CD8-positive, alpha-beta memory T cell (primary cell): ENCODE data around the gene RAPGEF1. TPM values are rescaled to one million over a fixed set of nuclear protein-coding genes. Genes with fewer than 3 reads are reported as not detected.

ENCODE experiments used
- CTCF ChIA-PET: fragments of 350-600 bp; sonication (Branson Sonifier 250); formaldehyde crosslinking; loops from one replicate; lab custom pipeline; 2021; ENCODE audit warnings: antibody characterized with exemption; lab: Charles Lee
- POLR2A ChIA-PET: fragments of 350-600 bp; sonication (Branson Sonifier 250); formaldehyde crosslinking; loops from one replicate; lab custom pipeline; 2021; ENCODE audit warnings: antibody characterized with exemption; lab: Charles Lee
- DNase-seq, 5 donors: peaks; one replicate each; pipeline versions ENCODE4 v3.0.0 to v3.0.0-alpha.2; 2020 to 2022; ENCODE audit warnings: mixed read lengths in 1 of 5
- H3K27ac ChIP-seq: one replicate; pipeline ENCODE4 v1.7.0; 2013; ENCODE audit warnings: low read depth, mild to moderate bottlenecking, low read length, moderate library complexity
- H3K27me3 ChIP-seq: 2 replicates; pipeline ENCODE4 v1.7.0; 2013; ENCODE audit warnings: low read length, mild to moderate bottlenecking; ENCODE audit not compliant: insufficient read depth, poor library complexity, severe bottlenecking
- H3K36me3 ChIP-seq: 2 replicates; pipeline ENCODE4 v1.7.0; 2013; ENCODE audit warnings: mild to moderate bottlenecking, low read length, moderate library complexity; ENCODE audit not compliant: insufficient read depth
- H3K4me1 ChIP-seq: 2 replicates; pipeline ENCODE4 v1.7.0; 2013; ENCODE audit warnings: mild to moderate bottlenecking, low read length, moderate library complexity; ENCODE audit not compliant: insufficient read depth
- H3K4me3 ChIP-seq: 2 replicates; pipeline ENCODE4 v1.7.0; 2013; ENCODE audit warnings: mild to moderate bottlenecking, low read length
- H3K9me3 ChIP-seq: 2 replicates; pipeline ENCODE4 v1.7.0; 2013; ENCODE audit warnings: mild to moderate bottlenecking, low read length
- H3K27ac Mint-ChIP-seq, 8 donors: one replicate each; pipeline ENCODE4 v1.8.0; 2020 to 2021; ENCODE audit warnings: mixed read lengths in 8 of 8, mild to moderate bottlenecking in 6 of 8, inconsistent platforms in 3 of 8, moderate library complexity in 3 of 8
- H3K27me3 Mint-ChIP-seq, 2 donors: one replicate each; pipeline ENCODE4 v1.8.0; 2020 to 2021; ENCODE audit warnings: mixed read lengths in 2 of 2, mild to moderate bottlenecking in 1 of 2, moderate library complexity in 1 of 2
- H3K36me3 Mint-ChIP-seq, 3 donors: one replicate each; pipeline ENCODE4 v1.8.0; 2020 to 2021; ENCODE audit warnings: mixed read lengths in 3 of 3, inconsistent platforms in 1 of 3, mild to moderate bottlenecking in 1 of 3
- H3K4me1 Mint-ChIP-seq, 3 donors: one replicate each; pipeline ENCODE4 v1.8.0; 2020 to 2021; ENCODE audit warnings: mixed read lengths in 3 of 3, inconsistent platforms in 1 of 3, mild to moderate bottlenecking in 1 of 3
- H3K4me3 Mint-ChIP-seq, 7 donors: one replicate each; pipeline ENCODE4 v1.8.0; 2020 to 2021; ENCODE audit warnings: mixed read lengths in 7 of 7, mild to moderate bottlenecking in 6 of 7, moderate library complexity in 4 of 7, inconsistent platforms in 2 of 7
- H3K9me3 Mint-ChIP-seq, 5 donors: one replicate each; pipeline ENCODE4 v1.8.0; 2020 to 2022; ENCODE audit warnings: mixed read lengths in 5 of 5, mild to moderate bottlenecking in 3 of 5, moderate library complexity in 2 of 5, inconsistent platforms in 1 of 5
- polyA plus RNA-seq: library from polyadenylated mRNA; unstranded; fragments of 300-500 nt; fragmentation: Illumina TruSeq; gene quantifications from one replicate; pipeline ENCODE4 v1.2.3, GENCODE V29; 2021
- total RNA-seq, 2 experiments: library from RNA; stranded (reverse); gene quantifications; one replicate each; pipeline ENCODE4 v1.2.3, GENCODE V29; 2021

RAPGEF1 gene
- total and polyA plus RNA-seq, 3 experiments from 2014 or later: 20.1 to 148 (median 145) TPM

DNA sequence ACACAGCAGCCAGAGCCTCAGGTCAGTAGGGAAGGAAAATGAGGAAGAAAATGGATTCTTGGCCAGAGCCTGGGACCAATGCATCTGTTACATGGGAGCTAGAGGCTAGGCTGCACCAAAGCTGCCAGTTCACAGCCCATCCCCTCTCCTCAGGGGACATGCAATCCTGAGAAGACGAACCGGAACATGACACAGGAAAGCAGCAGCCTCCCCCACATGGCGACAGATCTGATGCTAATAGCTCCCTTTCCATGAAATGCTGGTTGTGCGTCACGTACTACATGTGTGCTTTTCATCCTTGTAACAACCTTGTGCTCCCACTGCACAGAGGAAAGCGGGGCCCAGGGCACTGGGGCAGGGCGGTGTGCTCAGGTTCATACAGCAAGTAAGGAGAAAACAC, 127.0 kb downstream of the RAPGEF1 start:
- Histone ChIP-seq H3K36me3 (peaks cover 20% of the 10 kb centered on the region), H3K9me3 (no peaks in the 10 kb centered on the region), H3K27me3 (no peaks in the 10 kb centered on the region), H3K4me3 (no peak overlapping the region), H3K4me1 (no peaks in the 10 kb centered on the region), H3K27ac (no peak overlapping the region)
- ChIA-PET POLR2A (interaction anchor here (0.5 kb wide), 1 partner anchor 549 kb away, joined by 3 read pairs; the partner anchor contains the start of gene NTNG2), CTCF (interaction anchor here (0.7 to 1.6 kb wide), 2 partner anchors 10 to 134 kb away, joined by 3 to 4 read pairs; no protein-coding TSS in a partner anchor)
- no peak for DNase-seq
- peaks cover 4 to 96% (median 16%) of the 10 kb centered on the region in 3 donors for H3K36me3 Mint-ChIP-seq
- H3K27me3 Mint-ChIP-seq: no peaks in the 10 kb centered on the region
- H3K4me1 Mint-ChIP-seq: peaks cover 0 to 16% (median 13%) of the 10 kb centered on the region in 3 donors
- peak overlapping the region in 4 of 8 donors; percentile 48 to 74 (median 72) for H3K27ac Mint-ChIP-seq
- no peak overlapping the region for H3K4me3 Mint-ChIP-seq
- H3K9me3 Mint-ChIP-seq: no peaks in the 10 kb centered on the region

DNA sequence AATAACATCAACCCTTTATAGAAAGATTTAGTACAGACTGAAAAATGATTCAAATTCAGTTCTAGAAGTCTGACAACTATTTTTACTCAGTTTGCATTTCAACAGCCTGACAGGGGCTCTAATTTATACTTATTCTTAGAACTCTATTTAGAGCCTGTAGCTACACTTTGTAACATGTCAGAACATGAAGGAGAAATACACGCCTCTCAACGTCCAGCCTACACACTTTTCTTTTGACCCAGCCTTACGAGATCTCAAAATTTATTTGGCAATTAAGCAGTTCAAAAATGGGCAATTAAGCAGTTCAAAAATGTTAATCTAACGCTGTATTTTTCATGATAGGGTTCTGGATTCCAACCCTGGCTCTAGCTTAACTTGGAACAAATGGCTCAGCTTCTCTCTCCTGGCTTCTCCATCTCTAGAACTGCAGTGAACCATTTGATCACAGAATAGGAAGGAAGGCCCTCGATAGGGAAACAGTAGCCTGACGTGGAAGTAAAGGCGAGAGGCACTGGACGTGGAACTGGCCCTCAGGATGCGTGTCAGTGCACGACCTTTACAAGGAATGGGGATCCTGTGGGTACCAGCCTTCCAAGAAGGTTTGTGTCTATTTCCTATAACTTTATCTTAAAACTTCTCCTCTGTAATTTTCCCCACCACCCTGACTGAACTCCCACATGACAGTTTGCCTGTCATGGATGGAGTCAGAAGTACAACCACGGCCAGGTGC, 128.1 kb downstream of the RAPGEF1 start:
- H3K27ac ChIP-seq: no peak overlapping the region
- no peak overlapping the region for H3K4me3 Mint-ChIP-seq
- H3K9me3 ChIP-seq: no peaks in the 10 kb centered on the region
- H3K36me3 Mint-ChIP-seq: peaks cover 4 to 96% (median 14%) of the 10 kb centered on the region in 3 donors
- no peak for DNase-seq
- ChIA-PET CTCF (no interaction called here), POLR2A (no interaction called here)
- no peaks in the 10 kb centered on the region for H3K9me3 Mint-ChIP-seq
- no peaks in the 10 kb centered on the region for H3K27me3 ChIP-seq
- peaks cover 14% of the 10 kb centered on the region for H3K36me3 ChIP-seq
- no peaks in the 10 kb centered on the region for H3K4me1 ChIP-seq
- peaks cover 4 to 16% (median 16%) of the 10 kb centered on the region in 3 donors for H3K4me1 Mint-ChIP-seq
- no peaks in the 10 kb centered on the region for H3K27me3 Mint-ChIP-seq
- H3K4me3 ChIP-seq: no peak overlapping the region
- H3K27ac Mint-ChIP-seq: peak overlapping the region in 4 of 8 donors; percentile 22 to 74 (median 58)

DNA sequence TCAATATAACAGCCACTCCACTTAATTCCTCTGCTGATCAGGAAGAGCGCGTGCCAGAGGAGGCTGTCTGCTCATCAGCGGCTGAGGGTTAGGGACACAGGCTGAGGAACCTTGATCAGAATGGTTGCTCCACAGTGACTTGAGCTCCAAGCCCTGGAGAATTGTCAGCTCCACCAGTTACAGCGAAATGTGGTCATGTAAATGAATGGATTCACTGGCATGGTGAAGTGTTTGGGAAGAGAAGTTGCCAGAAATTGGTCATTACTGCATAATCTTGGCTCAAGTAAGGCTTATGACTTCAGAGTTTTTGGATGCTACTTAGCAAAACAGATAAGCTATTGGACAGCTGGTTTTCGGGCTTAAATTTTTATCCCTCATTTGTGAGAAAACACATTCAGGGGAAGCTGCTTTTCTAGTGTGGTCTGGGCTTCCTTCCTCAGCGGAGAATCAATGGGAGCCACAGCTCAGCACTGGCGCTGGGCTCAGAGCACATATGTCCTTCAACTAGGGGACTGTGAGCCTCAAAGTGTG, 129.6 kb downstream of the RAPGEF1 start:
- Histone ChIP-seq H3K27me3 (no peaks in the 10 kb centered on the region), H3K4me3 (no peak overlapping the region), H3K27ac (no peak overlapping the region), H3K4me1 (no peaks in the 10 kb centered on the region), H3K9me3 (no peaks in the 10 kb centered on the region), H3K36me3 (peaks cover 9% of the 10 kb centered on the region)
- Mint-ChIP-seq H3K27ac (peak overlapping the region in 5 of 8 donors; percentile 45 to 90 (median 63)), H3K4me1 (peaks cover 9 to 19% (median 16%) of the 10 kb centered on the region in 3 donors), H3K27me3 (no peaks in the 10 kb centered on the region), H3K36me3 (peaks cover 0 to 96% (median 8%) of the 10 kb centered on the region in 3 donors), H3K4me3 (no peak overlapping the region), H3K9me3 (no peaks in the 10 kb centered on the region)
- no peak for DNase-seq
- CTCF ChIA-PET: interaction anchor here (1.0 kb wide), 1 partner anchor 9 kb away, joined by 3 read pairs; no protein-coding TSS in a partner anchor
- POLR2A ChIA-PET: no interaction called here

DNA sequence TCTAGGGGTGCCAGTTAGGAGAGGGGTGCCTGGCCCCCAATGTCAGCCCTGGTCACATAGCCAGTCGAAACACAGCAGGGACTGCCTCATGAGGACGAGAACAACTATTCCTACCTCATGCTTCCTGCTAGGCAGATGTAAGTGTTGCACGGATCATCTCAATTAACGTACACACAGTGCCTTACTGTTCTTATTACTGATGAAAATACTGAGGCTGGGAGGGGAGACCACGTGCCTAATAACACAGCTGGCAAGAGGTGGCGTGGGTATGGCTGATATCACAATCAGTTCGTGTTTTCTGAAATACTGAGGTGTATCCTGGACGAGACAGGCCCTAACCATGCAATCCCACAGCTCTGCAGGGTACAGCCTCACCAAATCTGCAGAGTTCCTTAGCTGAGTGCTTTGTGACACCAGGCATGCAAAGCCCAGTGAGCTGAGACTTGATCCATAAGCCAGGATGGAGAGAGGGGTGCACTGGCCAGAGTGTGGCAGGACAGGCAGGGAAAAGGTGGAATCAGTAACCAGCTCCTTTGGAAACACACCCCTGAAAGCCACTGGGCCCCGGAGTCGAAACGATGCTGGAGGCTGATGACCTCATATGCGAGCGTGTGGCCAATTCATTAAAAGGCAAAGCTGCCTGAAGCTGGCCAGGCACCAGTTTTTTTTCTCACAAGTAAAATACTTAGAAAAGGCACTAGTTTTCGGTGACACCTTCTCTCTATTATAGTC, 130.6 kb downstream of the RAPGEF1 start:
- H3K4me1 Mint-ChIP-seq: peaks cover 9 to 19% (median 16%) of the 10 kb centered on the region in 3 donors
- H3K27ac Mint-ChIP-seq: peak overlapping the region in 3 of 8 donors; percentile 47 to 52 (median 48)
- Histone ChIP-seq H3K4me1 (no peaks in the 10 kb centered on the region), H3K27me3 (no peaks in the 10 kb centered on the region), H3K9me3 (no peaks in the 10 kb centered on the region), H3K27ac (no peak overlapping the region), H3K36me3 (peaks cover 19% of the 10 kb centered on the region), H3K4me3 (no peak overlapping the region)
- ChIA-PET POLR2A (no interaction called here), CTCF (interaction anchor here (0.7 kb wide), 1 partner anchor 15 kb away, joined by 3 read pairs; no protein-coding TSS in a partner anchor)
- no peaks in the 10 kb centered on the region for H3K27me3 Mint-ChIP-seq
- H3K4me3 Mint-ChIP-seq: no peak overlapping the region
- H3K36me3 Mint-ChIP-seq: peaks cover 0 to 97% (median 8%) of the 10 kb centered on the region in 3 donors
- DNase-seq: no peak
- H3K9me3 Mint-ChIP-seq: no peaks in the 10 kb centered on the region

DNA sequence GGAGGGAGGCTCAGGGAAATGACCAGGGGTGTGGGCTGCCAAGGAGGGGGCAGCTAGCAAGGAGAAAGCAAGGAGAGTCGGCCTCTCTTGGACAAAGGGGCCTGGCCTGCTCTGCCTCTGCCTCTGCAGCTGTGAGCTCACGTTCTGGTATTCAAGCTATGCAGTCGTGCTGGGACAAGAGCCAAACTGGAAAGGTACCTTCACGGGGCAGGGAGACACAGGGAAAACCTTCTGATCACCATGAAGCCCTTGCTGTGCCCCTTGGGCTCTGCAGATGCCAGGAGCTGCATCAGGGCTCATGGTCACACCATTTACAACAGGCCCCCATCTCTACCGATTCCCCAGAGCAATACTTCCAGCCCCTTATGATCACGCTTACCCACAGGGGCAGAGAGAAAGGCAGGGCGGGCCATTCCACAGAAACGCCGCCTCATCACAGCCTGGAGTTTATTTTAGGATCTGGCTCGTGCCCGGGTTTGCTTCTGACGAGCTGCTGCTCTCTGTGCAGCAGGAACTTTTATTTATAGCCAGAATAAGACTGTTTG, 131.3 kb downstream of the RAPGEF1 start:
- peak overlapping the region in 3 of 8 donors; percentile 17 to 38 (median 21) for H3K27ac Mint-ChIP-seq

DNA sequence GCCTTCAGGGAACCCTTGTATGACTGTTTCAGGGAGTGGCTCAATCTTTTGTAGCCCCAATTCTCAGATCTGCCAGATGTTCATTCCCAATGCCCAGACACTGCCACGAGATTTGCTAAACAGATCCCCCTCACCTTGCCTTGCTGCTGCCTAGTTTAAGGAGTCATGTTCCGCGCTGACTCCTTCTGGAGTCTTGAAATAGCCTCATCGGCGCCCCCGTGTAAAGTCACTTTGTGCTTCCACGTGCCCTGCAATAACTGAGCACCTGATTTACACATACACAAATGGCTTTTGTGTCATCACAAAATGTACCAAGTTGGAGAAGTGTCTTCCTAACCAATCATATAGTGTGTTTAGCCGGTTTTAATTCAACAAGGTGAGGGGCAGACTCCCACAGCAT, 132.3 kb downstream of the RAPGEF1 start:
- peaks cover 31% of the 10 kb centered on the region for H3K36me3 ChIP-seq
- H3K9me3 ChIP-seq: no peaks in the 10 kb centered on the region
- ChIA-PET CTCF (interaction anchor here (1.4 kb wide), 1 partner anchor 17 kb away, joined by 4 read pairs; no protein-coding TSS in a partner anchor), POLR2A (no interaction called here)
- H3K27ac ChIP-seq: no peak overlapping the region
- Mint-ChIP-seq H3K4me3 (no peak overlapping the region), H3K27me3 (no peaks in the 10 kb centered on the region), H3K9me3 (no peaks in the 10 kb centered on the region), H3K4me1 (peaks cover 9 to 12% (median 11%) of the 10 kb centered on the region in 3 donors), H3K27ac (peak overlapping the region in 3 of 8 donors; percentile 52 to 90 (median 66)), H3K36me3 (peaks cover 0 to 96% (median 10%) of the 10 kb centered on the region in 3 donors)
- H3K4me3 ChIP-seq: no peak overlapping the region
- DNase-seq: no peak
- no peaks in the 10 kb centered on the region for H3K4me1 ChIP-seq
- no peaks in the 10 kb centered on the region for H3K27me3 ChIP-seq

More for the DNA sequence above, 131.3 kb downstream of the RAPGEF1 start:
- Mint-ChIP-seq H3K36me3 (peaks cover 0 to 96% (median 8%) of the 10 kb centered on the region in 3 donors), H3K4me3 (no peak overlapping the region), H3K9me3 (no peaks in the 10 kb centered on the region), H3K4me1 (peaks cover 9 to 19% (median 16%) of the 10 kb centered on the region in 3 donors), H3K27me3 (no peaks in the 10 kb centered on the region)
- Histone ChIP-seq H3K27ac (no peak overlapping the region), H3K4me3 (no peak overlapping the region), H3K9me3 (no peaks in the 10 kb centered on the region), H3K27me3 (no peaks in the 10 kb centered on the region), H3K4me1 (no peaks in the 10 kb centered on the region), H3K36me3 (peaks cover 26% of the 10 kb centered on the region)
- no peak for DNase-seq
- POLR2A ChIA-PET: no interaction called here
- CTCF ChIA-PET: interaction anchor here (1.4 kb wide), 1 partner anchor 18 kb away, joined by 4 read pairs; no protein-coding TSS in a partner anchor

DNA sequence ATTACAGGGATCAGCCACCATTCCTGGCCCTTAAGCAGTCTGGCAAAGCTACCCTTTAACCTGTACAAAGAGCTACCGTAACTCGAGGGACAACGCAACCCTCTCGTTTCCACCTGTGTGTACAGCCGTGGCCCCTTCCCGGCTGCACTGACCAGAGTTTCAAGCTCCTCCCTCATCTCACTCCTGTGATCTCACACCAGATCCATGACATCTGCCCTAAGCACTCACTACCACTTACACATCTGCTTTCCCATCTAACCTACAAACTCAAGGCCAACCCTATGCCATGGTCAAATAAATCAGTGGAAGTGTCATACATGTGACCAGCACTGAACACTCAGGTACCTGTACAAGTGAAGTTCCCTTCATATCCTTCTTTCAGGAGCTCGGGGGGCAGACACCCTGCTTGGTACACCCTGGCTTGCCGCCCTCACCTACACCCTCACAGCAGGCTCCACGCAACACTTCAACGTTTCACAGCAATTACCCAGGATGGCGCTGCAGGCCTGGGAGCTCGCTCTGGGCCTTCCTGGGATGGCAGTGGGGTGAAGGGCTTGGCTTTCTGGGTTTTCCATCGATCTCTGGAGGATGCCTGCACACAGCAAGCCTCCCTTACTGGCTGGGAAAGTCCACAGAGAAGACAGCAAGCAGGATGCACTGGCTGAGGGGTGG, 132.8 kb downstream of the RAPGEF1 start:
- no peaks in the 10 kb centered on the region for H3K27me3 ChIP-seq
- Mint-ChIP-seq H3K27me3 (no peaks in the 10 kb centered on the region), H3K36me3 (peaks cover 0 to 96% (median 9%) of the 10 kb centered on the region in 3 donors), H3K9me3 (no peaks in the 10 kb centered on the region), H3K27ac (peak overlapping the region in 5 of 8 donors; percentile 11 to 90 (median 52)), H3K4me1 (peaks cover 9 to 15% (median 14%) of the 10 kb centered on the region in 3 donors), H3K4me3 (no peak overlapping the region)
- H3K36me3 ChIP-seq: peaks cover 31% of the 10 kb centered on the region
- no peak for DNase-seq
- ChIA-PET POLR2A (interaction anchor here (0.6 kb wide), 1 partner anchor 851 kb away, joined by 8 read pairs; no protein-coding TSS in a partner anchor), CTCF (no interaction called here)
- no peak overlapping the region for H3K4me3 ChIP-seq
- no peaks in the 10 kb centered on the region for H3K4me1 ChIP-seq
- no peak overlapping the region for H3K27ac ChIP-seq
- no peaks in the 10 kb centered on the region for H3K9me3 ChIP-seq
